ENCODE data around the gene CYP27A1. TPM values are rescaled to one million over a fixed set of nuclear protein-coding genes. Genes with fewer than 3 reads are reported as not detected.

The CYP27A1 gene
- total RNA-seq, 1 donor from 2014 or later: 16.8 TPM

DNA sequence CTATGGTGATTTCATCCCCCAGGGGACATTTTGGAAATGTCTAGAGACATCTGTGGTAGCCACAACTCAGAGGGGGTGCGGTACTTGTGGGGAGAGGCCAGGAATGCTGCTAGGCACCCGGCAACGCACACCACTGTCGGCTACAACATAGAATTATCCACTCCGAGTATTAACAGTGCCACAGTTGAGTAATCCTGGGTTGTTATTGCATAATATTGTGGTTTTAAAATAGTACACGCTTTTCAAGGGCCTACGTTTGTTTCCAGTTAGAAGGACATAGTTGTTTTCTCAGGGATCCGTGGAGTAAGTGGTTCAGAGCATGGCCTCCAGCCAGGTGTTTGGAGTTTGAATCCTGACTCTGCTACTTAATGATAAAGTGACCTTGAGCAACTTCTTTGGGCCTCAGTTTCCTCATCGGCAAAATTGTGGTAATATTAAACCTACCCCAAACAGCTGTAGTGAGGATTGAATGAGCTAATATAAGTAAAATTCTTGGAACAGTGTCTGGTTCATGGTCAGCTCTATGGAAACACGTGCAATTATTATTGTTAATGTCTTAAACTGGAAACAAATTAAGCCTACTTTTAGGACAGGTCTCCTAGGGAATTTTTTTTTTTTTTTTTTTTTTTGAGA, 24.5 kb downstream of the CYP27A1 start:
- peaks cover 19% of the 10 kb centered on the region for H3K4me1 Mint-ChIP-seq
- TF ChIP-seq, protein P1, sequence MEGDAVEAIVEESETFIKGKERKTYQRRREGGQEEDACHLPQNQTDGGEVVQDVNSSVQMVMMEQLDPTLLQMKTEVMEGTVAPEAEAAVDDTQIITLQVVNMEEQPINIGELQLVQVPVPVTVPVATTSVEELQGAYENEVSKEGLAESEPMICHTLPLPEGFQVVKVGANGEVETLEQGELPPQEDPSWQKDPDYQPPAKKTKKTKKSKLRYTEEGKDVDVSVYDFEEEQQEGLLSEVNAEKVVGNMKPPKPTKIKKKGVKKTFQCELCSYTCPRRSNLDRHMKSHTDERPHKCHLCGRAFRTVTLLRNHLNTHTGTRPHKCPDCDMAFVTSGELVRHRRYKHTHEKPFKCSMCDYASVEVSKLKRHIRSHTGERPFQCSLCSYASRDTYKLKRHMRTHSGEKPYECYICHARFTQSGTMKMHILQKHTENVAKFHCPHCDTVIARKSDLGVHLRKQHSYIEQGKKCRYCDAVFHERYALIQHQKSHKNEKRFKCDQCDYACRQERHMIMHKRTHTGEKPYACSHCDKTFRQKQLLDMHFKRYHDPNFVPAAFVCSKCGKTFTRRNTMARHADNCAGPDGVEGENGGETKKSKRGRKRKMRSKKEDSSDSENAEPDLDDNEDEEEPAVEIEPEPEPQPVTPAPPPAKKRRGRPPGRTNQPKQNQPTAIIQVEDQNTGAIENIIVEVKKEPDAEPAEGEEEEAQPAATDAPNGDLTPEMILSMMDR (IDR thresholded peaks at IDR 0.05; ENCODE audit: unreplicated experiment): no peak
- peak overlapping the region; percentile 96 for H3K27ac Mint-ChIP-seq
- no peaks in the 10 kb centered on the region for H3K27me3 Mint-ChIP-seq (ENCODE audit: low read depth)
- DNase-seq (ENCODE audit: low spot score in 2 of 2, unreplicated experiment in 2 of 2): no peak
- no peak overlapping the region for H3K4me3 Mint-ChIP-seq
- peaks cover 12% of the 10 kb centered on the region for H3K9me3 Mint-ChIP-seq
- peaks cover 11% of the 10 kb centered on the region for H3K36me3 Mint-ChIP-seq

DNA sequence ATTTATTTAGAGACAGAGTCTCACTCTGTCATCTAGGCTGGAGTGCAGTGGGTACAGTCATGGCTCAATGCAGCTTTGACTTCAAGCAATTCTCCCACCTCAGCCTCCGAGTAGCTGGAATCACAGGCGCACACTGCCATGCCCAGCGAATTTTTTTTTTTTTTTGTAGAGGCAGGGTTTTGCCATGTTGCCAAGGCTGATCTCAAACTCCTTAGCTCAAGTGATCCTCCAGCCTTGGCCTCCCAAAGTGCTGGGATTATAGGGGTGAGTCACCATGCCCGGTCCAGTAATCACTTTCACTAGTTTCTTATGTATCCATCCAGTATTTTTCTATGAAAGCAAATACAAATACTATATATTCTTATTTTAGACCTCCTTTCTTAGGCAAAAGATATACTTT, 25.7 kb downstream of the CYP27A1 start:
- peaks cover 12% of the 10 kb centered on the region for H3K9me3 Mint-ChIP-seq
- no peak for DNase-seq (ENCODE audit: low spot score in 2 of 2, unreplicated experiment in 2 of 2)
- no peaks in the 10 kb centered on the region for H3K27me3 Mint-ChIP-seq (ENCODE audit: low read depth)
- H3K27ac Mint-ChIP-seq: no peak overlapping the region
- H3K36me3 Mint-ChIP-seq: peaks cover 11% of the 10 kb centered on the region
- H3K4me1 Mint-ChIP-seq: peaks cover 17% of the 10 kb centered on the region
- TF ChIP-seq, protein P1 (IDR thresholded peaks at IDR 0.05; ENCODE audit: unreplicated experiment): no peak
- H3K4me3 Mint-ChIP-seq: no peak overlapping the region

DNA sequence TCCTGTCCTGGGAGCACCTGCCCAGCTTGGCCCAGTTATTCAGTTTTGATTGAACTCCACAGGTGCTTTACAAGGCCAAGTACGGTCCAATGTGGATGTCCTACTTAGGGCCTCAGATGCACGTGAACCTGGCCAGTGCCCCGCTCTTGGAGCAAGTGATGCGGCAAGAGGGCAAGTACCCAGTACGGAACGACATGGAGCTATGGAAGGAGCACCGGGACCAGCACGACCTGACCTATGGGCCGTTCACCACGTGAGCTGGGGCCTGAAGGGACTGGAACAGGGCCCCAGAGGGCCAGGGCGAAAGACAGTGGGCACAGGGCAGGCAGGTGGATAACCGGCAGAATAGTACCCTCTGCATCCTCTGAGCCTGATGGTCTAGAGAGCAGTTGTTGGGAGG, 27.6 kb downstream of the CYP27A1 start:
- H3K27me3 Mint-ChIP-seq (ENCODE audit: low read depth): no peaks in the 10 kb centered on the region

DNA sequence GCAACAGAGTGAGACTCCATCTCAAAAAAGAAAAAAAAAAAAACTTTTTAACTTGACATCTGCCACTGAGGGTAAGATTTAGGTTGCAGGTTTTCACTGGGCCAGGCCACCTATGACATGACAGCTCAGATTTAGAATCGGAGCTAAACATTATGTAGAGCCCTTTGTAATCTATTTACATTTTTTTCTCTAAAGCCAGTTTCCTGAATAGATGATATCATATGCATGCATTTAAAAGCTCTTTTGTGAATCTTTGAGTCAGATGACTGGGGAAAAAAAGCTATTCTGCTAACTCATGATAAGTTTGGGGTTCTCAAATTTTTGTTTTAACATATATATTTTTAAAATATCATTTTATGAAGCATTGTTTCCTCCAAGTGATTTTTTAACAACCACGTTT, 28.3 kb downstream of the CYP27A1 start:
- no peak overlapping the region for H3K4me3 Mint-ChIP-seq
- H3K4me1 Mint-ChIP-seq: peaks cover 15% of the 10 kb centered on the region
- no peaks in the 10 kb centered on the region for H3K27me3 Mint-ChIP-seq (ENCODE audit: low read depth)
- no peak for DNase-seq (ENCODE audit: low spot score in 2 of 2, unreplicated experiment in 2 of 2)
- peaks cover under 1% of the 10 kb centered on the region for H3K9me3 Mint-ChIP-seq
- H3K27ac Mint-ChIP-seq: no peak overlapping the region
- peaks cover 19% of the 10 kb centered on the region for H3K36me3 Mint-ChIP-seq
- TF ChIP-seq, protein P1 (IDR thresholded peaks at IDR 0.05; ENCODE audit: unreplicated experiment): no peak

More for the DNA sequence above, 27.6 kb downstream of the CYP27A1 start:
- H3K9me3 Mint-ChIP-seq: peaks cover 8% of the 10 kb centered on the region
- peaks cover 21% of the 10 kb centered on the region for H3K36me3 Mint-ChIP-seq
- H3K27ac Mint-ChIP-seq: no peak overlapping the region
- peaks cover 17% of the 10 kb centered on the region for H3K4me1 Mint-ChIP-seq
- DNase-seq (ENCODE audit: low spot score in 2 of 2, unreplicated experiment in 2 of 2): no peak
- H3K4me3 Mint-ChIP-seq: no peak overlapping the region
- TF ChIP-seq, protein P1 (IDR thresholded peaks at IDR 0.05; ENCODE audit: unreplicated experiment): no peak

DNA sequence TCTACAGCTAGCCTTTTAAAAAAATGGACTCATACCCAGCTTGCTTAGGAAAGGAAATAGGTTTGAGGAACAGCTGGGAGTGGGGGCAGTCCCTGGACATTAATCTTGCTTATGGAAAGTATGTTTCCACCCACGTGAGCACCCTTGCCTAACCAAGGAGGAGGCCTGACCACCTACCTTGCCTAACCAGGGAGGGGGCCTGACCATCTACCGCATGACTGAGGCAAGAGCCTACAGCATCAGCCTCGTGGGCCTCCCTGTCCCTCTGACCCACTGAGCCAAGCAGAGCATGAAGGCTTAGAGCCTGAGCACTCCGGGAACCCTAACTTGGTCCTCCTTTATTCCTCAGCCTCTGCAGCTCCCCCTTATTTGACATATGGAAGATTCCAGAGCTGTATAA, 29.4 kb downstream of the CYP27A1 start:
- H3K9me3 Mint-ChIP-seq: no peaks in the 10 kb centered on the region
- H3K27me3 Mint-ChIP-seq (ENCODE audit: low read depth): no peaks in the 10 kb centered on the region
- no peak overlapping the region for H3K27ac Mint-ChIP-seq
- TF ChIP-seq, protein P1 (IDR thresholded peaks at IDR 0.05; ENCODE audit: unreplicated experiment): no peak
- no peak overlapping the region for H3K4me3 Mint-ChIP-seq
- H3K4me1 Mint-ChIP-seq: peaks cover 5% of the 10 kb centered on the region
- DNase-seq (ENCODE audit: low spot score in 2 of 2, unreplicated experiment in 2 of 2): no peak
- peaks cover 26% of the 10 kb centered on the region for H3K36me3 Mint-ChIP-seq
